ENCODE results near the gene ECT2L.

Gene ECT2L

GRCh38 chr6:138865480-138866109 is 69.7 kb downstream of the ECT2L start:
- Histone ChIP-seq H3K27me3 (ENCODE audit: insufficient read depth, low read depth, severe bottlenecking) (no peaks in the 10 kb centered on the region), H3K4me3 (ENCODE audit: low read depth, low read length) (no peak overlapping the region), H3K9me3 (ENCODE audit: severe bottlenecking) (no peaks in the 10 kb centered on the region), H3K27ac (no peak overlapping the region), H3K36me3 (no peaks in the 10 kb centered on the region)
- no peak for TF ChIP-seq CTCF (IDR thresholded peaks at IDR 0.05; ENCODE audit: low read depth, low read length)
- no peak for DNase-seq

- Histone ChIP-seq H3K9me3 (ENCODE audit: severe bottlenecking) (no peaks in the 10 kb centered on the region), H3K27me3 (ENCODE audit: insufficient read depth, low read depth, severe bottlenecking) (no peaks in the 10 kb centered on the region), H3K4me3 (ENCODE audit: low read depth, low read length) (no peak overlapping the region), H3K36me3 (no peaks in the 10 kb centered on the region), H3K27ac (no peak overlapping the region)
- TF ChIP-seq CTCF (IDR thresholded peaks at IDR 0.05; ENCODE audit: low read depth, low read length) = no peak
- no peak for DNase-seq
Measured at GRCh38 chr6:138868181-138868580, 72.3 kb downstream of the ECT2L start.

GRCh38 chr6:138869398-138869797 is 73.5 kb downstream of the ECT2L start:
- TF ChIP-seq CTCF (IDR thresholded peaks at IDR 0.05; ENCODE audit: low read depth, low read length) = no peak
- no peak for DNase-seq

DNA sequence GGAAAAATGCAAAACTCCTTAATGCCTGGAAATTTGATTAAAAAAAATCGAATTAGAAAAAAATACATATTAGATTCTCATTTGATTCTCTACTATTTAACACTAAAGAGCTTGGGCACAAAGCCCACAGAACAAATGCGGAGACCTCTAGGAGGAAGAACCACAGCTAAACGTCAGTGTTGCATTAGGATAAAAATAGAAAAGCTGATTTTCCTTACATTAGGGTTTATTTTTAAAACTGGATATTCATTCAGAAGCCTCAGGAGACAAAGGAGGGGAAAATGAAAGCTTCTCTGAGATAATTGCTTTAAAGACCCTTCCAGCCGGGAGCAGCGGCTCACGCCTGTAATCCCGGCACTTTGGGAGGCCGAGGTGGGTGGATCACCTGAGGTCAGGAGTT is 77.3 kb downstream of the ECT2L start:
- no peaks in the 10 kb centered on the region for H3K27me3 ChIP-seq (ENCODE audit: insufficient read depth, low read depth, severe bottlenecking)
- H3K36me3 ChIP-seq = no peaks in the 10 kb centered on the region
- no peak overlapping the region for H3K4me3 ChIP-seq (ENCODE audit: low read depth, low read length)
- no peaks in the 10 kb centered on the region for H3K9me3 ChIP-seq (ENCODE audit: severe bottlenecking)
- peak; percentile 42 for DNase-seq
- no peak for TF ChIP-seq CTCF (IDR thresholded peaks at IDR 0.05; ENCODE audit: low read depth, low read length)
- H3K27ac ChIP-seq = no peak overlapping the region

More at GRCh38 chr6:138869398-138869797, 73.5 kb downstream of the ECT2L start:
- no peaks in the 10 kb centered on the region for H3K27me3 ChIP-seq (ENCODE audit: insufficient read depth, low read depth, severe bottlenecking)
- H3K36me3 ChIP-seq = no peaks in the 10 kb centered on the region
- H3K27ac ChIP-seq = no peak overlapping the region
- no peaks in the 10 kb centered on the region for H3K9me3 ChIP-seq (ENCODE audit: severe bottlenecking)
- no peak overlapping the region for H3K4me3 ChIP-seq (ENCODE audit: low read depth, low read length)

DNA sequence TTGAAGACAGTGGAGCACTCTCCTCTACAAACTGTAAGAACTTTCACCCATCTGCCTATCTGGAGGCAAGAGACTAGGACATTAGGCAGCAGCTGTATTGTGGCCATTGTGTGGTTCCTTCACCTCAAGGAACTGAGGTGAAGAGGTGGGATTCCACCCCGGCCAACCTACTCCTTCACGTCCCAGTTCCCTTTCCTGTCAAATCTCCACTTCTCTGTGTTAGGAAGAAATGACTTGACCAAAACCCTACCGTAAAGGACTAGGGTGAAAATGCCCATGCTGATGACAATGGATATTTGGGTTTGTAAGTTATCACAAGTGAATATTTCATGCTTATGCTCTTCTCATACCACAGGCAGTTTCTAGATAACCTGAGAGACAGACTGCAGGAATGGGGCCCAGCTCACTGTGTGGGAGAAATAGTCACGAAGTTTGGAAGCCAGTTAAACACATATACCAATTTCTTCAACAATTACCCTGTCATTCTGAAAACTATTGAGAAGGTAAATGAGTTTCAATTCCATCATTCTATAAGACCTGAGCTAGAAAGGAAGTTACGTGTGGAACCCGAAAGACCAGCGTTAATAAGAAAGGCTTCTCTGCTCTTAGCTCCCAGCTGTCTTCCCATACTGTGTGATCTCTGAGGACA is 86.6 kb downstream of the ECT2L start:
- no peak for DNase-seq
- no peak overlapping the region for H3K4me3 ChIP-seq (ENCODE audit: low read depth, low read length)
- H3K27me3 ChIP-seq (ENCODE audit: insufficient read depth, low read depth, severe bottlenecking) = no peaks in the 10 kb centered on the region
- no peaks in the 10 kb centered on the region for H3K36me3 ChIP-seq
- H3K9me3 ChIP-seq (ENCODE audit: severe bottlenecking) = no peaks in the 10 kb centered on the region
- TF ChIP-seq CTCF (IDR thresholded peaks at IDR 0.05; ENCODE audit: low read depth, low read length) = no peak
- H3K27ac ChIP-seq = peak overlapping the region; percentile 17; the same call in 1 of the 2 replicates

Data from WERI-Rb-1 (cell line).